Peyer's patch (tissue), 4 donors: ENCODE data around the gene ZFP1. TPM values are rescaled to one million over a fixed set of nuclear protein-coding genes. Genes with fewer than 3 reads are reported as not detected.

Experiments
- DNase-seq, 3 donors: peaks; one replicate each; pipeline ENCODE4 v3.0.0-alpha.2; 2017 to 2019
- H3K27ac ChIP-seq, 4 donors: fragments of 200-600 bp; sonication (generic); one replicate each; pipeline ENCODE4 v1.5.1; 2016 to 2019
- H3K27me3 ChIP-seq, 2 donors: fragments of 200-600 bp; sonication (generic); one replicate each; pipeline ENCODE4 v1.5.1; 2019
- H3K36me3 ChIP-seq, 3 donors: fragments of 200-600 bp; sonication (generic); one replicate each; pipeline ENCODE4 v1.5.1; 2016 to 2019
- H3K4me1 ChIP-seq, 4 donors: fragments of 200-600 bp; sonication (generic); one replicate each; pipeline ENCODE4 v1.5.1; 2016 to 2019
- H3K4me3 ChIP-seq, 4 donors: fragments of 200-600 bp; sonication (generic); 1 replicate in 3 of 4; 2 replicates in 1 of 4; pipeline ENCODE4 v1.5.1; 2016 to 2019; ENCODE audit warnings: mild to moderate bottlenecking in 1 of 4
- H3K9me3 ChIP-seq, 4 donors: fragments of 200-600 bp; sonication (generic); one replicate each; pipeline ENCODE4 v1.5.1; 2016 to 2019; ENCODE audit warnings: mild to moderate bottlenecking in 1 of 4
- CTCF ChIP-seq, 6 experiments: fragments of 450-650 bp in 4 of 6; fragments of 200-600 bp in 2 of 6; sonication (generic) in 1 of 6; IDR thresholded peaks; one replicate each; pipeline ENCODE4 v1.5.1; 2017 to 2019; ENCODE audit warnings: antibody characterized with exemption in 6 of 6, mild to moderate bottlenecking in 3 of 6, moderate library complexity in 1 of 6
- POLR2A ChIP-seq, 2 donors: fragments of 450-650 bp; IDR thresholded peaks; one replicate each; pipeline ENCODE4 v1.5.1; 2017; ENCODE audit warnings: antibody characterized with exemption in 2 of 2, mild to moderate bottlenecking in 2 of 2, moderate library complexity in 2 of 2
- total RNA-seq, 4 donors: library from RNA; depleted of rRNA; stranded (reverse); fragments of >200 nt; gene quantifications; one replicate each; pipeline ENCODE4 v1.1.0, GENCODE V29; 2016

ZFP1 gene
- total RNA-seq, 4 donors from 2014 or later, result 2.6 to 6.1 (median 4.9) TPM

DNA sequence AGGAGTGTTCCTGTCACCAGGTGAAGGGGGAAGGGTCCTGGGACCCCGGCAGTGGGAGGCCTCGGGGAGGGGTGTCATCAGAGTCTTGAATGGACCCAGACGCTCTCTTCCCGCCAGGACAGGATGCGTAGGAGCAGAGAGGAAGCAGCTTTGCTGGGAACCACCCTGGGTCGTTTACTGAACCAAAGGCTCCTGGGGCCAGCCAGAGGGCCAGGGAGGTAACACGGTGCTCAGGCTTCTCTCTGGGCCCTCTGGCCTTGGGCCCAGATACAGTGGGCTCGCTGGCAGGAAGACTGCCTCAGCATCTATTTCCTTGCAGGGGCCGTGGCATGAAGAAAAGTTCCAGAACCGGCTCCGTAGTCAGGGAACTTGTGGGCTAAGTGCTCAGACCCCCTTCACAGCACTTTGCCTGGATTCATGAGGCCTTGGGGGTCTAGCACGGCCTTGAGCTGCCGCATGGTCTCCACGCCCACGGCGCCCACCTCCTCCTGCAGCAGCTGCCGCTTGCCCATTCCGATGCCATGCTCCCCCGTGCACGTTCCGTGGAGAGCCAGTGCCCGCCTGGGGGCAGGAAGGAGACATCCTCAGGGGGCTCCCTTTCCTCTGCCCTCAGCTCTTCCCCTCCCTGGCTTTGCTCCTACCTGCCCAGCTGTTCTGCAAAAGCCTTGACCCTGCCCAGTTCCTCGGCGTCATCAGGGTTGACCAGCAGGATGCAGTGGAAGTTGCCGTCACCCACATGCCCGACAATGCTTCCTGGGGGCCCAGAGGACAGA, 36.2 kb upstream of the ZFP1 start:
- Histone ChIP-seq H3K27me3 (no peaks in the 10 kb centered on the region), H3K36me3 (no peaks in the 10 kb centered on the region), H3K27ac (peak overlapping the region in 1 of 4 donors; percentile 70), H3K4me3 (no peak overlapping the region), H3K4me1 (peaks cover 9 to 47% (median 15%) of the 10 kb centered on the region in 4 donors), H3K9me3 (no peaks in the 10 kb centered on the region)
- no peak for DNase-seq
- no peak for TF ChIP-seq CTCF (IDR thresholded peaks at IDR 0.05)
- no peak for TF ChIP-seq POLR2A (IDR thresholded peaks at IDR 0.05)

DNA sequence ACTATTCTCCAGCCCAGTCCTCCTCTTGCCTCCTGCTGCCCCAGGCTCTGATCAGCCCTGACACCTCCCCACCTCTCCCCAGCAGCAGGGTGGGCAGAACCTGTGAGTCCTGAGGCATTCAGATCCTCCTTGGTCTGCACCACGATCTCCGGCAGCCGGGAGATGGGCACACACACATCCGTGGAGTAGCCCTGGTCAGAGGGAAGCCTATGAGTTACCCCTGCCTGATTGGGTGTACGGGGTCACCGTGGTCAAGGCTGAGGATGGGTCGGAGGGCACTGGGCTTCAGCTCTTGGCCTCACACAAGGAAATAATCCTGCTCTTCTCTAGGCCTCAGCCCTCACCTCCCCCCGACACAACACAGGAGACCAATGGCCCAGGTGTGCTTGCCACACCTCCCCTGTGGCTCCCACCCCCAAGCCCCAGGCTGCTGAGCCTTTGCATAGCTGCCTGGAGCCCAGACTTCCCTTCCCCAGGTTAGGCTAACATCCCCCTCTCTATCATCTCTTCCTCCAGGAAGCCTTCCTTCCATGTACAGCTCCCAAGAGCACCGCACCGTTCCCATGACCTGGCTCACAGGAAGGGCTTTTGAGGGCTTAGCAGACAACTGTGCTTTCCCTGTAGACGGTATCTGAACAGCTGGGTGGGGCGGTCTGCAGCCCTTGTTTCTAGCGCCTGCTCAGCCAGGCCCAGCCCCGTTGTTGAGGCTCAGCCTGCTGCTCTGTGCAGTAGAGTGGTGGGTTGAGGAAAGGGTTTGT, 35.4 kb upstream of the ZFP1 start:
- Histone ChIP-seq H3K4me3 (no peak overlapping the region), H3K36me3 (no peaks in the 10 kb centered on the region), H3K9me3 (no peaks in the 10 kb centered on the region), H3K27me3 (no peaks in the 10 kb centered on the region), H3K4me1 (peaks cover 9 to 47% (median 15%) of the 10 kb centered on the region in 4 donors), H3K27ac (no peak overlapping the region)
- no peak for DNase-seq
- no peak for TF ChIP-seq CTCF (IDR thresholded peaks at IDR 0.05)
- no peak for TF ChIP-seq POLR2A (IDR thresholded peaks at IDR 0.05)

DNA sequence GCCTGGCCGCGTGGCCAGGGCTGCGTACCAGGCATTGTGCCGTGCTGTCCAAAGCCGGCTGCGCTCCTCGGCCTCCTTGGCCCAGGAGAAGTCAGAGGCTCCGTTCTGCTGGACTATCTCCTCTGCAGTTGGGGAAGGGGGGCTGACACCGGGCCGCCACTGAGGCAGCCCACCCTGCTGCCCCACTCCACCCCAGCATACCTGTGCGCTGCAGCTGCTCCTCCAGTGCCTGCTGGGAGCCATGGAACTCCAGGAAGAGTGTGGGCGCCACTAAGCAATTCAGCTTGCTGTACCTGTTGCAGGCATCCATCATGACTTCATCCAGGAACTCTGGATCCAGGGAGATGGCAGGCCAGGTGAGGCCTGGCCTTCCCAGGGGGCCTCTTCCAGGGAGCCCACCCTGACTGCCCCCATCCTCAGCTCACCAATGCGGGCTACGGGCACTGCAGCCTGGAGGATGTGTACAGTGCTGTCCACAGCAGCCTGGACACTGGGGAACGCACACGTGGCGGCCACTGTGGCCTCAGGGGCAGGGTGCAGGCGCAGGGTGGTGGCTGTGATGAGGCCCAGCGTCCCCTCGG, 34.7 kb upstream of the ZFP1 start:
- no peak for TF ChIP-seq CTCF (IDR thresholded peaks at IDR 0.05)
- TF ChIP-seq POLR2A (IDR thresholded peaks at IDR 0.05), result no peak
- Histone ChIP-seq H3K9me3 (no peaks in the 10 kb centered on the region), H3K4me3 (no peak overlapping the region), H3K27ac (no peak overlapping the region), H3K4me1 (peaks cover 9 to 45% (median 14%) of the 10 kb centered on the region in 4 donors), H3K27me3 (no peaks in the 10 kb centered on the region), H3K36me3 (no peaks in the 10 kb centered on the region)
- DNase-seq, result no peak

- Histone ChIP-seq H3K27me3 (no peaks in the 10 kb centered on the region), H3K4me3 (no peak overlapping the region), H3K27ac (no peak overlapping the region), H3K36me3 (no peaks in the 10 kb centered on the region), H3K9me3 (no peaks in the 10 kb centered on the region), H3K4me1 (peaks cover 2 to 37% (median 7%) of the 10 kb centered on the region in 4 donors)
- no peak for TF ChIP-seq CTCF (IDR thresholded peaks at IDR 0.05)
- no peak for TF ChIP-seq POLR2A (IDR thresholded peaks at IDR 0.05)
- DNase-seq, result no peak
Observed at GRCh38 chr16:75114179-75114945, 34.0 kb upstream of the ZFP1 start.
